Astrocyte of the hippocampus (primary cell): ENCODE data around the gene UBL7.

ENCODE experiments used
- DNase-seq: peaks from one replicate; pipeline ENCODE4 v3.0.0; 2011; ENCODE audit warnings: low read depth, low spot score

The UBL7 gene

DNA sequence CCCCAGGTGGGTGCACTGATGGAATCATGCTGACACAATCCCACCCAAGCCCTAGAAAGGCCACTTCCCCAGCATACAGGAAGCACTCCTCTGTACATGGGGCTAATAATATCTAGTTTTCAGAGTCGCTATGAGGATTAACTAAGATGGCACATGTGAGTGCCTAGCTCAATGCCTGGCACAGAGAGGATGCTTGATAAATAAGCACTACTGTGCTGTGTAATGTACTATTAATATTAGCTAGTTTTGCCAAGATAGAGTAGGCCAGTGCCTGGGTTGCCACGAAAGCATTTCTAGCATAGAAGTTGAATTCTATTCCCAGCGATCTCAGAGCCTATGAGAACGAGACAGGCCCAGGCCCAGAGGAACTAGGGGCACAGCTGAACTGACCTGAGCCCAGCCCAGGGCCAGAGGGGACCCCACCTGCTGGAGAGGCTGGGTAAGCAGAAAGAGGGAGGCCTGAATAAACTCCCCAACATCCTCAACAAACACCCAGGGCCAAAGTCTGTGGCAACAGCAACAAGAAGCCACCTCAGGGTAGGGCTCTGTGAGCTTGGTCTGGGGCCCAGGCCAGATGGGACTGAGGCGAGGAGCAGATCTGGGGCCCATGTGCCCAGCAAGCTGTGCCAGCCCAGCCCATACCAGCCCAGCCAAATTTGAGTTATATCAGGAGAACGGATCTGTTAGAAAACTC, 19.6 kb downstream of the UBL7 start:
- DNase-seq = no peak

DNA sequence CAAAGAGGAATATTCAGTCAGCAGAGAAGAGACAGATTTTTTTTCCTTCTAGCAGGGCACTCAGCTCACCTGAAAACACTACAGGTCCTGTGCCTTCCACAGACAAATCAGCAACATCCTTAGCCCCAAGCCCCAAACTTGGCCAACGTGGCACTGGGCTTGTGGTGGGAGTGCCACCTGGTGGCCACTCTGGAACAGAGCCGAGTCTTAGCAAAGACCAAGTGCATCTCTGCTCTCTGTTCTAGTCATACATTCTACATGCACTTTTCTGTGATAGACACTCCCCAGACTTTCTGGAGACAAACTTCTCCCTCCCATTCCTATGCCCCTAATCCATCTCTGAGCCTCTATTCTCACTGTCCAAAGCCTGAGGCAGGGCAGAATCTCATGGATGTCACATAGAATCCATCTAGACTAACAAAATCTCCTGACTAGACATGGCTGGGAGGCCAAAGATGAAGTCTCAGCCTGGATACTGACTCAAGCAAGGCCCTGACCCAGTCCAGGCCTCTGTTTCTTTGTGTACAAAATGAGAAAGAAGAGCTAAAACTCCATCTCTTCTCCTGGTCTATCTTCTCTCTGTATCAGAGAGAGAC, 22.1 kb downstream of the UBL7 start:
- DNase-seq = peak; percentile 89

DNA sequence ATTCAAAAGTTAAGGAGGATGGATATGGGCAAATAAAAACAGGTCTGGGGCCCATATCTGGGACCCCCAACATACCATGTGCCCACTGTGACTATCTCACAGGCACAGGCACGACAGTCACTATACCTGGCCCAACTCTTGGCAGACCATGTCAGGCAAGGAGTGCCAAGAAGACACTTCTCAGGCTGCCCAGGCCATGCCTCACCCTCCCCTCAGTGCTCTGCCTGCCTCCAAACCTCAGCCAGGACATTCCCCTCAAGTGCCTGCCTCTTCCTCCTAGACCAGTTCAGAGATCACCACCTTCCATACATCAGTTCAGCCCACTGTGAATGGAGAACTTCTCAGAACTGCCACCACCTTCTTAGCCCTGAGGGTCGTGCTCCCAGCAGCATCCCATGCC, 22.8 kb downstream of the UBL7 start:
- DNase-seq = no peak

DNA sequence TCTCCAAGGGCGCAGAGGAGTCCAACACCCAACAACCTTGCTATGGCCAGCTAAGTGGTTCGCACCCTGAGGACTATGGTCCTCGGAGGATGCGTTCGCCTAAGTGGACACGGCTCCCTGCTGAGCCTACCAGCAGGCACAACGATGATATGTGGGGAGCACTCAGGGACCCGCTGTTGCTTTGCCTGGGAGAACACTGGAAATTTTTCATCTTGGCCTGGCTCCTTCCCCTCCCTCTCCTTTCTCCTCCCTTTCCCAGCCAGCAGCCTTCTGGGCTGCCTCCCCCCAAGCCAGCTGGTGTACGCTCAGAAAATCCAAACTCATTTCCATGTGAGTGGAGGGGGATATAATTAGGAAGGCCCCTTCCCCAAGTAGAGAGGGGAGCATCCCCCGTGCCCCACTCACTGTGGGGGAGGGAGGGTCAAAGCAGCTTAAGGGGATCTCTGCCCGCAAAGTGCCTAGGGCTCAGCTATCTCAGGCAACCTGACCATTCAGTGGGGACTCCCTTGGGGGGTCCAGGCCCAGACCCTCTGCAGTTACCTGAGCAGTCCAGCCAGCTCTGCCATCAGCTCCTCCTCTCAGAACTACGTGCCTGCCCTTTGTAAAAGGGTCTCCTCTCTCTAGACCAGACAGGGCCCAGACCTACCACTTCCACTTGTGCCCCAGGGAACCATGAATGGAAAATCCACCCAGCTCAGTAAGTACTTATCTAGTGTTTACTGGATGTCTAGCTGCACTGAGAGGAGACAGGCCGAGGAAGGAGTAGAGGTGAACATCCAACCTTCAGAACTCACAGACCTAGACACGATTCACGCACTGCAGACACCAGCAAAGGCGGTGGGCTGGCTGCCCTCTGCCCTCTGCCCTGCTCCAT, 26.5 kb downstream of the UBL7 start:
- DNase-seq = no peak

DNA sequence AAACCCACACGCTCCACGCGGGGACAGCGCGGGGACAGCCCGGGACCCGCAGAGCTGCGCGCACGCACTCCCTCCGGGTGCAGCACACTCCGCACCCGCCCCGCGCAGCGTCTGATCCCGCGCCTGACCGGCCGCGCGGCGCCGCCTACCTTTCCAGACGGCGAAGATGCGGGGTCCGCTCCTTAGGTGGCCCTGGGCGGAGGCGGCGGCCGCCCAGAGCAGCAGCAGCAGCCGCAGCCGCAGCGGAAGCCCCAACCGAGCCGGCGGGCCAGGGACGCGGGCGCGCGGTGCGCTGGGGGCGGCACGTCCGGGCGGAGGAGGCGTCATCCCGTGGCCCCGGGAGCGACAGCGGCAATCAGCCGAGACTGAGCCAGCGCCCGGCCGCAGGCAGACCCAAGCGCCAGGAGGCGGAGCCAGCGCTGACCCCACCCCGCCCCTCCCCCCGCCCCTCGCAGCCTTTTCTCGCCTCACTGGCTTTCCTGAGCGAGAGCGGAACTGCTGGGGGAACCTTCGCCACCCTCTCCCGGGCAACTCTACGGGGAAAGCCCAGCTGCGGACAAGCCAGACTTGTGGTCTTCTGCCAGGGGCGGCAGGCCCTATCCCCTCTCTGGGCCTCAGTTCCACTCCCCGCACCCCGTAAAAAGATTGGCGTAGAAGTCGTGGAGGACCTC, 27.2 kb downstream of the UBL7 start, which contains the start of gene SEMA7A:
SEMA7A (minus strand) TSS at position 367 of the 671 bp plus-strand sequence; CDS start at position 327, 40 bp downstream.
- peak; percentile 90 for DNase-seq

DNA sequence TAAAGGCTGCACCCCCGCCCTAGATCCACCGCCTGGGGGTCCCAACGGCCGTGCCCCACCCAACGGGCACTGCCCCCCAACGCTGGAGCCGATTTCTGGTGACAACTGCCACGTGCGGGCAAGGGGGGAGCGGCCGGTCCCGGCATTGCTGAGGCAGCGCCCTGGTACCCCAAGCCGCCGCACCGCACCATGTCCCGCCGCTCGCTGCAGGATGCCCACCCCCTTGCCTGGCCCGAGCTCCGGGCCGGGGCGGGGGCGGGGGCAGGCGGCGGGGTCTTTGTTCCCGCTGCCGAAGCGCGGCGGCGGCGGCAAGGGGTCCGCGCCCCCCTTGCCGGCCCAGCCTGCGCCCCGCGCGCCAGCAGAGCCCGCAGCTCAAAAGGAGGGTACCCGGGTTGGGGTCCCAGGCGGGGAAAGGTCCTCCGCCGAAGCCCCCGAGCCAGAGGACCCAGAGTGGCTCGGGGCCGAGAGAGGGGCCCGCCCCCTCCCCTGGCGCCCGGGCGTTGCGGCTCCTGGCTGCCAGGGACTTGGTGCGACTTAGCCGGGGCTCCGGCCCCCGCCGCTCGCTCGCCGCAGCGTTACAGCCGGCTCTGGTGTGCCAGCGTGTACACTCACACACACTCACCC, 27.9 kb downstream of the UBL7 start:
- DNase-seq = no peak

DNA sequence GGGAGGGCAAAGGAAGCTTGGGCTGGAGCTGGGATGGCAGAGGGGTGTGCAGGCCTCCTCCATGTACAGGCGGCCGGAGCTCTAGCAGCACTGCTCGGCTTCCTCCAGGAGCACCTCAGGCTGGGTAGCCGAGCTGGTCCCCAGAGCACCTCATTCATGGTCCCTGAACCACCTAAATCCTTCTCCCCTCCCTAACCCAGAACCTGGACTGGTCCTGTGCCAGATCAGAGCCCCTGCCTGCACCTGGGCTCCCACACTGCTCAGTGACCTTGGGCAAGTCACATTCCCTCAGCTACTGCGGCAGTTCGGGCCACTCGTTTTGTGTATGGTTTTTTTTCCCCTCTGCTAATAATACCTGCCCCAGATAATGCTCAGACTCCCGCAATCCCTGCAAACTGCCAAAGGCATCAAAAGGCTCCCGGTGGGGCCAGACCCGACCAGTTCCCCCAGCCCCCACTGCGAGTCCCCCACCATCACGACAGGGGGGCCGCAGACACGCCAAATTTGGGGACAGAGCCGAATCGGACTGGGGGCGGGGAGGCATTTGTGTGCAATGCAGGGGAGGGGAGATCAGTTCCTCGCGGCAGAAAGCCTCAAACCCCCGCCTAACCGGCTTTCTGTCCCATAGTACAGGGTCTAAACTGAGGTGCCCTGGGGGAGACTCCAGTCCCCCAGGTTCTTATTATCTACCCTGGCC, 28.5 kb downstream of the UBL7 start:
- DNase-seq = no peak

DNA sequence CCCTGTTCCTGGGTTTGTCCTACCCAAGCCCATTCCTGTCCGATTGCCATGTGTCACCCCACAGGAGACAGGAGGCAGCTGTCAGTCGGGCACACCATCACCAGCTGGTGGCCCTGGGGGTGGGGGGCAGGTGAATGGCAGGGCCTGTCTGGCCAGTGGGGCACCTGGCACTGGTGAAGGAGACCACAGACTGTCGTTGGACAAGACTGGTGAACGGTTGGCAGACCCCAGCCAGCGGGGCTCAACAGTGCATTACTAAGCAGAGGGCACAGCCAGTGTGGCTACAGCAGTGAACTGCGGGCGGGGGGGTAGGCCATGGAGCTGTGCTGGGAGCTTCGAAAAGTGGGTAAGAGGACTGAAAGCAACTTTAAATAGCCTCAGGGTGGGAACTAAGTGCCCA, 29.3 kb downstream of the UBL7 start:
- no peak for DNase-seq

DNA sequence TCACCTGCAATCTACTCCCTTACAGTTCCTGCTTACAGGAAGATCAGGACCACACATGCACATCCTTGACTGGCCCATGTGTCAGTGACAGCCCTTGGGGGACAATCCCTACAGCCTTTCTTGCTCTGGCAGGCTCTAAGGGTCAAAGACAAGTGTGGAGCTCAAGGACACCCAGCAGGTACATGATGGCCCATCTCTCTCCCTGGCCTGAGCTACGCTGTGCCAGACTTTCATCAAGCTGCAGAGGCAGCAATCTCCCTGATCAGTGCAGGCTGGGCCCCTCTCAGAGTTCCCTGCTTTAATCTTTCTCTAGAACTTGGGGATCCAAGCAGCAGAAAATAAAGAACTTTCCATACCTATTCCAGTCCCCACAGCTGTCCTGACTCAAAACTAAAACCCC, 29.8 kb downstream of the UBL7 start:
- no peak for DNase-seq

DNA sequence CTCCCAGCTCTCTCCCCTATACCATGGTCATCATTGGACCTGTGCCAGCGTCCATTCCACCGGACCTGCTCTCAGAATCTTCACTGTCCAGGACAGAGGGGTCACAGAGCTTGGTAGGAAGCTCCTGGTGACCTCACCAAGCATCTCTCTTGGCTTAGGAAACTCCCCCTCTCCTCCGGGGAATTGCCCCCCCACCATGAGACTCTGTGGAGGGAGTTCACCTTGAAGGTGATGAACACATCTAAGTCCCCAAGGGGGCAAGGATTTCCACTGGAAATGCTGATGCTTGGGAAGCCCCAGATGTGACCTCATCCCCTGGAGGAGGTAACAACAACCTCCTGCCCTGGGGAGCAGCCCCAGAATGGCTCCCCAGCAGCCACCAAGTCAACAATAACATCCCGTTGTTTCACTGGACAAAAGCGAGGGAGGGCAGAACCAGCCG, 30.4 kb downstream of the UBL7 start:
- DNase-seq = no peak

DNA sequence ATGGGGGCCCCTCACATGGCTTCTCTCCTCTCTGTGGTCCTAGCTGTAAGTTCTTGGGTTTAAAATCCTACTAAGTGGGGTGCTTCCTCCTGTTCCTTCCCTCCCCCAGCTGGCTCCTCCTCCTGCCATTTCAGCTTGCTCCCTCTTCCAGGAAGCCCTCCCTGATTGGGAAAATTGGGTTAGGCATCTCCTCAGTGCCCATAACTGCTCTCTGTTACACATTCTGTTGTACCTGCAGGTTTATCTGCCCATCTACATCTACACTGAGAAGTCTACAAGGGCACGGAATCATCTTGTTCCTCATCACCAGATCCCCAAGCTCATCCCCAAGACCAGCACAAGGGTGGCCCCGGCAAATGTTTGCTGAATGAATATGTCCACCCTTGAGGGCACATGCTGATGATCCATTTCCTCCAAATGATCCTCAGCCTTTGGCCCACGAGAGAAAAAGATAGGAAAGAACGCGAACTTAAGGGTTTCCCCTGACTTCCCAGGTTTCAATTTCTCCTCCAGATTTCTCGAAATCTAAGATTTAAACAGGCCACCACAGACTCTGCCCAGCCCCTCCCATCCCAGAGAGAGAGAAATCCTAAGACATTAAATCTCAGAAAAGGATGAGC, 31.1 kb downstream of the UBL7 start:
- no peak for DNase-seq

DNA sequence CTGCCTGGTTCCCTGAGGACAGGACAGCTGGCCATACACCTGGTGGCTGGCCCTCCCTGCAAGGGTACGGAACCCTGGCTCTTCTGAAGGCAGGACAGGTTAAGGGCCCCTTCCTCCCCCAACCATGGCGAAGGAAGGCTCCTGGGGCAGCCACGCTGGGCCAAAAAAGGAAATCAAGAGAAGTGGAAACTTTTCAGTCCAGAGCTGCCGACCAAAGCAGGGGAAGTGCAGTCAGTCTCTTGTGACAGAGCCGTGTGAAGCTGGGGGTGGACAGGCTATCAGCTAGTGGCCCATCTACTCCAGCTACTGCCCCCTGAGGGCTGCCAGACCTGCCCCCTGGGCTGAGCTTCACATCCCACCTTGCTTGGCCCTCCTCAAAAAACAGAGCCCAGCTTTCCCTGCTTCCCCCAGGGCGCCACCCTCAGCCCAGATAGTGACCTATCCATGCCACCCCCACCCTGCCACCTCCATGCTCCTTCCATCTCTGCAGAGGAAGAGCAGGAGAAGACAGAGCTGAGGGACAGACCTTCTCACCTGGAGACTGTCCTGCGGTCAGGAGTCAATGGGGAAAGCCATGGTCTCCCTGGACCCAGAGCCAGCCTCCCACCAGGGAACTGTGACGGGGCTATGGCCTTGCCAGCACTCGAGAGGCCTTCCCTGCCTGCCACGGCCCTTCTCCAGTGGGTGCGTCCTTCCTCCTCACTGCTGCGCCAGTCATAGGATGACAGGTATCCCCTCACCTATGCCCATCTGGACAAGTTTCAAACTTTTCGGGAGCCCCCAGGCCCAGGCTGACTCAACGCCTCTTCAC, 31.8 kb downstream of the UBL7 start:
- no peak for DNase-seq

DNA sequence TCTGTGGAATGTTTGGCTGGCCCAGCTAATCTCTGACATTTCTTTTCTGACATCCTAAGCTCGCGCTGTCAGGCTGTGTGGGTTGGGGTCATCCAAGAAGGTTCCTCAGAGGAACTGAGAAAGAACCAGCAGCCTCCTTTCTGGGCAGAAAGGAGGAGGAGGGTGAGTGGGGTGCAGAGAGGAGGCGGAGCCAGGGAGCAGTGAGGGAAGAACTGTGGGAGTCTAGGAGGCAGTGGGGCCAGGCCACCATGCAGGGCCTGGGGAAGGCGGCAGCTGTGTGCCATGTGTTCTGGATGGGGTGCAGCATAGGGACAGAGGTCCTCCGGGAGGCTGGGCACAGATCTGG, 32.5 kb downstream of the UBL7 start:
- no peak for DNase-seq

DNA sequence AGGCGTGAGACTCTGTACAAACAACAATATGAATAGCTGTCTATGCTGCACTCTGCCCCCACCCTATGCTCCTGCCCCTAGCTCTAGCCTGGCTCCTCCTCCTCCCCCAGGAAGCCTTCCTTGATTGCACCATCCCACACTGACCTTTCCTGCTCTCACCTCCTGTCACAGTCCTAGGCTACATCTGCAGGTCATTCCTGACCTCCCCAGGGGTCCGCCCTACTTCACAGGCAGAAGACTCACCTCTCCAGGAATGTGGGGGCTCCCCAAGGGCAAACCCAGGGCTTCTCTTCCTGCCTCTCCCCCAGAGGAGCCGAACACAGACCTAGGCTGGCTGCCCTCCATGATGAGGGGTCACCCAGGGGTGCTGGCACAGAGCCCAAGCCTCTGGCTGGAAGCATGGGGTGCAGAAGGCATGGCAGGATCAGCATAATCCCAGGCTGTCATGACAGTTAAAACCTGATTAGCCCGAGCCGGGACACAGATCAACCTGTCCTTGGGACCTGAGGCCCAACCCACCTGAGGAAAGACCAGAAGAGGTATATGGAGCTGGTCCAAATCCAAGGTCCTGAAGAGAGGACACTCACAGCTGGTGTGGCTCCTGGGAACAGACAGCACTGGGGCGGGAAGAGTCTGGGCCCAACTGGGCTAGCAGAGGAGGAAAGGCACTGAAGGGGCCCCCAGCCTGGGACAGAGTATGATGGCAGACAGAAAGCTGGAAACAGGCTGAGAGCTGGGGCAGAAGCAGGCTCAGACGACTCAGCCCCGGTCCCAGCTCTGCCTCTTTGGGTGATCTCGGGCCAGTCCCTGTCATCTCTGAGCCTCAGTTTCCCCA, 33.1 kb downstream of the UBL7 start:
- no peak for DNase-seq

DNA sequence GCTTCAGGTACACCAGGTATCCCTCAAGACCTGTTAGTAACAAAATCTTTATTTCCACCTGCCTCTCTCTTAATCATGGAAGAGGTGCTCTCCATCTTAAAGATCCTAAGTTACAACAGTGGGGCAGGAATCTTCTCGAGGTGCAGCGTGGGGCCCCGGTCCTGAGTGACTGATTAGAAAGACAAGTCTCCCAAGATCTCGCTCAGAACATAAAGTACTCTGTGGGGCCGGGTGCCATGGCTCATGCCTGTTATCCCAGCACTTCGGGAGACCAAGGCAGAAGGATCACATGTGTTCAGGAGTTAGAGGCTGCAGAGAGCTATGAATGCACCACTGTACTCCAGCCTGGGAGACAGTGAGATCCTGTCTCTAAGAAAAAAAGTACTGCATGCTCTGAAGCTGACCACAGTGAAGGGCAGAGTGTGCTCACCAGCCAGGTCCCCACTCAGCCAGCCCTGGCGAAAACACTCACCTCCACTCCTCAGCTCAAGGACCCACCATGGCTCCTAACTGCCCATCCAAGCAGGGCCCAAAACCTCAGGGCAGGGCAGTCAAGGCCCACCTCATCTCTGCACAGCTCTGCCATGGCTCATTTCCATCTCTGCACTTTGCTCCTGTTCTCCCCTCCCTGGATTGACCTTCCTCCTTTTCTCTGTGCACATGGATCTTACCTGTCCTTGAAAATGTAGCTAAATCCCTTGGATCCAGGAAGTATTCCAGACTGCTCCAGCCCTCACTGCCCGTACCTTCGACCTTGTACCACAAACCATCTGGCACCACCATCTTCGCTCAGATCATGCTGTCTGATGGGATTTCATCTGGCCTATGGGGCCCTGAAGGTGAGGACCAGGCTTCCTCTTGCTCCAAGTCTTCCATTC, 34.3 kb downstream of the UBL7 start:
- no peak for DNase-seq

DNA sequence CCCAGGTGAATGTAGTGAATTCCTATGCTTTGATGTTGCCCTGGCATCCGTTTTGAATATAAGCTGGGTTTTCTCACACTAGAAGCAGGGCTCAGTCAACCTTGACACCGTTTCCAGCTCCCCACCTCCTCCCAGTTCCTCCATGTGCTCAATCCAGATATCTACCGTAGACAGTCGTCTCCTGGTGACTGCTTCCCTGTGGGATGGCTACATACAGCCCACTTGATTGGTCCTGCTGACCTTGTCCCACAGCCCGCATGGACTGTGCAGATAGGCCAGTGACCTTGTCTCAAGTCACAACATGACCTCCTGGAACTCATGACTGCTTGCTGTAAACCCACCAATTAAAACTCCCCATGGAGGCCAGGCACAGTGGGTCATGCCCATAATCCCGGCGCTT, 35.3 kb downstream of the UBL7 start:
- DNase-seq = no peak

DNA sequence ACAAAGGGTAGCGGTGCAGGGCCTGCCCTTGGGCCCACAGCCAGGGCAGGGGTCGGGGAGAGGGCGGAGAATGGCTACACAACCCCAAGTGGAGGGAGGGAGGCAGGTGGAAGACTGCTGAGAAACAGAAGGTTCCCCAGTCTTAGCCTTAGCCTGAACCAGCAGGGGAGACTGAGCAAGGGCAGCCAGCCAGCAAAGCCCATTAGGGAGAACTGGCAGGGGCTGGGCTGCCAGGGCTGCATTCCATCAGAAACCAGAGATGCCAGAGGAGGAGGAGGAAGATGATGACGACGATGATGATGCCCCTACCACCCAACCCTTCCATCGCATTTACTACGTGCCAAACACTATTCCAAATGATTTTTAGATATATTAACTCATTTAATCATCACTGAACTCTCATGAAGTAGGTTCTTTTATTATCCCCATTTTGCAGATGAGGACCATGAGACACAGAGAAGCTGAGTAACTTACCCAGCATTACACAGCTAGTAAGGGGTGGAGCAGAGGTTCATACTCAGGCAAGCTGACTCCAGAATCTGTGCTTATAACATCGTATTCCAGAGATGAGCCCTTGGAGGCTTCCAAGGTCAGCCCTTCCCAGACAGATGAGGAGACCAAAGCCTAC, 35.9 kb downstream of the UBL7 start:
- DNase-seq = no peak
